Vagina (tissue), 2 donors: ENCODE results near the gene FAM78A.
"Not testable (repeated sequence)": the region's sequence is repeated elsewhere in the genome, so short reads cannot be mapped to it uniquely, and the experiment has no call there.

Experiments
- CTCF ChIP-seq, 3 experiments: fragments of 450-650 bp in 2 of 3; fragments of 200-600 bp in 1 of 3; sonication (generic) in 1 of 3; IDR thresholded peaks; one replicate each; pipeline ENCODE4 v1.5.1; 2017 to 2019; ENCODE audit warnings: antibody characterized with exemption in 3 of 3, mild to moderate bottlenecking in 2 of 3, moderate library complexity in 2 of 3
- POLR2AphosphoS5 ChIP-seq, 2 donors: sonication (generic); formaldehyde crosslinking; IDR thresholded peaks; one replicate each; pipeline ENCODE4 v1.9.0; 2017; ENCODE audit warnings: antibody characterized with exemption in 2 of 2, mild to moderate bottlenecking in 2 of 2, low read depth in 1 of 2; ENCODE audit not compliant: insufficient read depth in 1 of 2

GRCh38 chr9:131244331-131244730 lies 32.0 kb downstream of the FAM78A start:
- TF ChIP-seq POLR2AphosphoS5 (IDR thresholded peaks at IDR 0.05; ENCODE audit: insufficient read depth in 1 of 2, low read depth in 1 of 2); CTCF (IDR thresholded peaks at IDR 0.05): not testable (repeated sequence)
